Measurements from ENCODE around the gene PTPRN2.

DNA sequence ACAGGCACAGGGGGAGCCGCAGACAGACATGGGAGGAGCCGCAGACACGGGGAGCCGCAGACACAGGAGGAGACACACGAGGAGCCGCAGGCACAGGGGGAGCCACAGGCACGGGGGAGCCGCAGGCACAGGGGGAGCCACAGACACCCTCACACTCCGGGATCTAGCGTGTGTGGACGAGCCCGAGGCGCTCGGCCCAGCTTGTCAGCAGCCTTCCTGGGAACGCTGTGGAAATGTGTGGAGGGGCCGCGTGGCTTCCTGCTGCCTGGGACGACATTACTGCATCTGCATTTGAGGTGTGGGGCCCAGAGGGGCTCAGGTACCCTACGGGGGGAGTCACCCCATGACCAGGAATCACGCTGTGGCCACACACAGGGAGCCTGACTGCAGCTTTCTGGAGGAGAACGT is 313.2 kb downstream of the PTPRN2 start:
- TF ChIP-seq CEBPB (IDR thresholded peaks at IDR 0.05; ENCODE audit: borderline replicate concordance, low read depth, low read length) (no peak), NFRKB (IDR thresholded peaks at IDR 0.05) (no peak), MXI1 (IDR thresholded peaks at IDR 0.05; ENCODE audit: borderline replicate concordance, low read depth, low read length) (no peak), ZNF615 (CRISPR knock-in tag; IDR thresholded peaks at IDR 0.05; ENCODE audit: borderline replicate concordance) (no peak), ZKSCAN8 (CRISPR knock-in tag; IDR thresholded peaks at IDR 0.05; ENCODE audit: borderline replicate concordance) (no peak), CHD2 (IDR thresholded peaks at IDR 0.05; ENCODE audit: low read depth, low read length) (no peak), ZNF24 (IDR thresholded peaks at IDR 0.05) (no peak)
- TF ChIP-seq, protein P1, sequence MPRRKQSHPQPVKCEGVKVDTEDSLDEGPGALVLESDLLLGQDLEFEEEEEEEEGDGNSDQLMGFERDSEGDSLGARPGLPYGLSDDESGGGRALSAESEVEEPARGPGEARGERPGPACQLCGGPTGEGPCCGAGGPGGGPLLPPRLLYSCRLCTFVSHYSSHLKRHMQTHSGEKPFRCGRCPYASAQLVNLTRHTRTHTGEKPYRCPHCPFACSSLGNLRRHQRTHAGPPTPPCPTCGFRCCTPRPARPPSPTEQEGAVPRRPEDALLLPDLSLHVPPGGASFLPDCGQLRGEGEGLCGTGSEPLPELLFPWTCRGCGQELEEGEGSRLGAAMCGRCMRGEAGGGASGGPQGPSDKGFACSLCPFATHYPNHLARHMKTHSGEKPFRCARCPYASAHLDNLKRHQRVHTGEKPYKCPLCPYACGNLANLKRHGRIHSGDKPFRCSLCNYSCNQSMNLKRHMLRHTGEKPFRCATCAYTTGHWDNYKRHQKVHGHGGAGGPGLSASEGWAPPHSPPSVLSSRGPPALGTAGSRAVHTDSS (CRISPR knock-in tag; conservative IDR thresholded peaks at IDR 0.05) = no peak
- TF ChIP-seq, protein P2, sequence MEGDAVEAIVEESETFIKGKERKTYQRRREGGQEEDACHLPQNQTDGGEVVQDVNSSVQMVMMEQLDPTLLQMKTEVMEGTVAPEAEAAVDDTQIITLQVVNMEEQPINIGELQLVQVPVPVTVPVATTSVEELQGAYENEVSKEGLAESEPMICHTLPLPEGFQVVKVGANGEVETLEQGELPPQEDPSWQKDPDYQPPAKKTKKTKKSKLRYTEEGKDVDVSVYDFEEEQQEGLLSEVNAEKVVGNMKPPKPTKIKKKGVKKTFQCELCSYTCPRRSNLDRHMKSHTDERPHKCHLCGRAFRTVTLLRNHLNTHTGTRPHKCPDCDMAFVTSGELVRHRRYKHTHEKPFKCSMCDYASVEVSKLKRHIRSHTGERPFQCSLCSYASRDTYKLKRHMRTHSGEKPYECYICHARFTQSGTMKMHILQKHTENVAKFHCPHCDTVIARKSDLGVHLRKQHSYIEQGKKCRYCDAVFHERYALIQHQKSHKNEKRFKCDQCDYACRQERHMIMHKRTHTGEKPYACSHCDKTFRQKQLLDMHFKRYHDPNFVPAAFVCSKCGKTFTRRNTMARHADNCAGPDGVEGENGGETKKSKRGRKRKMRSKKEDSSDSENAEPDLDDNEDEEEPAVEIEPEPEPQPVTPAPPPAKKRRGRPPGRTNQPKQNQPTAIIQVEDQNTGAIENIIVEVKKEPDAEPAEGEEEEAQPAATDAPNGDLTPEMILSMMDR (CRISPR knock-in tag; IDR thresholded peaks at IDR 0.05) = no peak
- TF ChIP-seq, protein P3, sequence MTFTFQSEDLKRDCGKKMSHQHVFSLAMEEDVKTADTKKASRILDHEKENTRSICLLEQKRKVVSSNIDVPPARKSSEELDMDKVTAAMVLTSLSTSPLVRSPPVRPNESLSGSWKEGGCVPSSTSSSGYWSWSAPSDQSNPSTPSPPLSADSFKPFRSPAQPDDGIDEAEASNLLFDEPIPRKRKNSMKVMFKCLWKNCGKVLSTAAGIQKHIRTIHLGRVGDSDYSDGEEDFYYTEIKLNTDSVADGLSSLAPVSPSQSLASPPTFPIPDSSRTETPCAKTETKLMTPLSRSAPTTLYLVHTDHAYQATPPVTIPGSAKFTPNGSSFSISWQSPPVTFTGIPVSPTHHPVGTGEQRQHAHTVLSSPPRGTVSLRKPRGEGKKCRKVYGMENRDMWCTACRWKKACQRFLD (CRISPR knock-in tag; IDR thresholded peaks at IDR 0.05; ENCODE audit: borderline replicate concordance) = no peak
